Measurements from ENCODE around the gene RGL4. TPM values are rescaled to one million over a fixed set of nuclear protein-coding genes. Genes with fewer than 3 reads are reported as not detected.

The RGL4 gene
- total and polyA plus RNA-seq, 2 of the 8 experiments (the other 6 are each of a cell fraction or from before 2014, with no cell fraction given) = not detected

DNA sequence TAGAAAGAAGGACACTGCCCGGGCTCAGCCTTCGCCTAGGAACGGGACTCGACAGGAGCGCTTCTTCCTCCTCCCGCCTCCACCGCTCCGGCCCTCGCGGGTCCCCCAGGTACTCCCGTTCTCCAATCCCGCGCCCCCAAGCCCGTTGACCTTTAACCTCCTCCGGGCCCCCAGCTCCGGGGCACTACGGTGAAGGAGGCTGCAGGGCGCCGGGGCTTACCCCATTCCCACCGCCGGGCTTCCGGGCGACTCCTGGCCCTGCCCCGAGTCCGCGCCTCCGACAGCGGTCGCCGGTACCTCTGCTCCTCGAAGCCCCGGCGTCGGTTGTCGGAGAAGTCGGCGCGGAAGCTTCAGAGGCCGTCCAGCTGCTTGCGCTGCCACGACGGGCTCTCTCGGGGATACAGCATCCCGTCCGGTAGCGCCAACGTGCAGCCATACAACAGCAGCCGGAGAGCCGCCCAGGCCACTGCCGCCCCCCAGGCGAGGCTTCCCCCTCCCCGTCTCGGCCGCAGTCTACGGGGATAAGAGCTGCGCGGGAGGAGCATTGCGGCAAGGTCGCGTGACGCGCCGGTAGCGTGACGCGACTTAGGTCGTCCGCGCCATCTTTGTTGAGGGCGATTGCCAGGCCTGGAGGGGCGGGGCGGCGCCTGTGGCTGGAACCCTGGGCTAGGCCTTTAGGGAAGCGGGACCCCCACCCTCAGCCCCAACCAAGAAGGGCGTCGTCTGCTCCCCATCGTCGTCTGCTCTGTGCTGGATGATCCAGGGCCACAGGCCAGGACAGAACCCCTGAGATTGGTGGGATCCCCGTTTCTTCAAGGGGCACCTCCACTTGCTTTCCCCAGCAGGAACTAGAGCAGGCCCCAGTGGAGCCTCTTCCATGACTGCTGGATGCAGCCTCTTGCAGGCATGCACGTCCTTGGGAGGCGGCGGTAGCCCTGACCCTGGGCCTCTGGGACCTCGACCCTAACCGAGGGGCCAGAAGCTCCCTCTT, 26.3 kb downstream of the RGL4 start (continued):
- TF ChIP-seq, protein P1, sequence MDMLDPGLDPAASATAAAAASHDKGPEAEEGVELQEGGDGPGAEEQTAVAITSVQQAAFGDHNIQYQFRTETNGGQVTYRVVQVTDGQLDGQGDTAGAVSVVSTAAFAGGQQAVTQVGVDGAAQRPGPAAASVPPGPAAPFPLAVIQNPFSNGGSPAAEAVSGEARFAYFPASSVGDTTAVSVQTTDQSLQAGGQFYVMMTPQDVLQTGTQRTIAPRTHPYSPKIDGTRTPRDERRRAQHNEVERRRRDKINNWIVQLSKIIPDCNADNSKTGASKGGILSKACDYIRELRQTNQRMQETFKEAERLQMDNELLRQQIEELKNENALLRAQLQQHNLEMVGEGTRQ (IDR thresholded peaks at IDR 0.05; ENCODE audit: low read length) = peak; percentile 92
- TF ChIP-seq RNF2 (IDR thresholded peaks at IDR 0.05; ENCODE audit: borderline replicate concordance, low read depth, low read length, missing control alignments, poor library complexity, severe bottlenecking) (peak; percentile 21), RFX5 (IDR thresholded peaks at IDR 0.05; ENCODE audit: borderline replicate concordance, low read depth, low read length) (no peak), GTF2F1 (IDR thresholded peaks at IDR 0.05; ENCODE audit: borderline replicate concordance, low read depth, low read length) (no peak), ASH2L (IDR thresholded peaks at IDR 0.05; ENCODE audit: low read length) (peak; percentile 70), EGR1 (IDR thresholded peaks at IDR 0.05; ENCODE audit: borderline replicate concordance, low read depth, low read length) (peak; percentile 46; the same call in 1 of the 2 replicates)
- TF ChIP-seq, protein P2, sequence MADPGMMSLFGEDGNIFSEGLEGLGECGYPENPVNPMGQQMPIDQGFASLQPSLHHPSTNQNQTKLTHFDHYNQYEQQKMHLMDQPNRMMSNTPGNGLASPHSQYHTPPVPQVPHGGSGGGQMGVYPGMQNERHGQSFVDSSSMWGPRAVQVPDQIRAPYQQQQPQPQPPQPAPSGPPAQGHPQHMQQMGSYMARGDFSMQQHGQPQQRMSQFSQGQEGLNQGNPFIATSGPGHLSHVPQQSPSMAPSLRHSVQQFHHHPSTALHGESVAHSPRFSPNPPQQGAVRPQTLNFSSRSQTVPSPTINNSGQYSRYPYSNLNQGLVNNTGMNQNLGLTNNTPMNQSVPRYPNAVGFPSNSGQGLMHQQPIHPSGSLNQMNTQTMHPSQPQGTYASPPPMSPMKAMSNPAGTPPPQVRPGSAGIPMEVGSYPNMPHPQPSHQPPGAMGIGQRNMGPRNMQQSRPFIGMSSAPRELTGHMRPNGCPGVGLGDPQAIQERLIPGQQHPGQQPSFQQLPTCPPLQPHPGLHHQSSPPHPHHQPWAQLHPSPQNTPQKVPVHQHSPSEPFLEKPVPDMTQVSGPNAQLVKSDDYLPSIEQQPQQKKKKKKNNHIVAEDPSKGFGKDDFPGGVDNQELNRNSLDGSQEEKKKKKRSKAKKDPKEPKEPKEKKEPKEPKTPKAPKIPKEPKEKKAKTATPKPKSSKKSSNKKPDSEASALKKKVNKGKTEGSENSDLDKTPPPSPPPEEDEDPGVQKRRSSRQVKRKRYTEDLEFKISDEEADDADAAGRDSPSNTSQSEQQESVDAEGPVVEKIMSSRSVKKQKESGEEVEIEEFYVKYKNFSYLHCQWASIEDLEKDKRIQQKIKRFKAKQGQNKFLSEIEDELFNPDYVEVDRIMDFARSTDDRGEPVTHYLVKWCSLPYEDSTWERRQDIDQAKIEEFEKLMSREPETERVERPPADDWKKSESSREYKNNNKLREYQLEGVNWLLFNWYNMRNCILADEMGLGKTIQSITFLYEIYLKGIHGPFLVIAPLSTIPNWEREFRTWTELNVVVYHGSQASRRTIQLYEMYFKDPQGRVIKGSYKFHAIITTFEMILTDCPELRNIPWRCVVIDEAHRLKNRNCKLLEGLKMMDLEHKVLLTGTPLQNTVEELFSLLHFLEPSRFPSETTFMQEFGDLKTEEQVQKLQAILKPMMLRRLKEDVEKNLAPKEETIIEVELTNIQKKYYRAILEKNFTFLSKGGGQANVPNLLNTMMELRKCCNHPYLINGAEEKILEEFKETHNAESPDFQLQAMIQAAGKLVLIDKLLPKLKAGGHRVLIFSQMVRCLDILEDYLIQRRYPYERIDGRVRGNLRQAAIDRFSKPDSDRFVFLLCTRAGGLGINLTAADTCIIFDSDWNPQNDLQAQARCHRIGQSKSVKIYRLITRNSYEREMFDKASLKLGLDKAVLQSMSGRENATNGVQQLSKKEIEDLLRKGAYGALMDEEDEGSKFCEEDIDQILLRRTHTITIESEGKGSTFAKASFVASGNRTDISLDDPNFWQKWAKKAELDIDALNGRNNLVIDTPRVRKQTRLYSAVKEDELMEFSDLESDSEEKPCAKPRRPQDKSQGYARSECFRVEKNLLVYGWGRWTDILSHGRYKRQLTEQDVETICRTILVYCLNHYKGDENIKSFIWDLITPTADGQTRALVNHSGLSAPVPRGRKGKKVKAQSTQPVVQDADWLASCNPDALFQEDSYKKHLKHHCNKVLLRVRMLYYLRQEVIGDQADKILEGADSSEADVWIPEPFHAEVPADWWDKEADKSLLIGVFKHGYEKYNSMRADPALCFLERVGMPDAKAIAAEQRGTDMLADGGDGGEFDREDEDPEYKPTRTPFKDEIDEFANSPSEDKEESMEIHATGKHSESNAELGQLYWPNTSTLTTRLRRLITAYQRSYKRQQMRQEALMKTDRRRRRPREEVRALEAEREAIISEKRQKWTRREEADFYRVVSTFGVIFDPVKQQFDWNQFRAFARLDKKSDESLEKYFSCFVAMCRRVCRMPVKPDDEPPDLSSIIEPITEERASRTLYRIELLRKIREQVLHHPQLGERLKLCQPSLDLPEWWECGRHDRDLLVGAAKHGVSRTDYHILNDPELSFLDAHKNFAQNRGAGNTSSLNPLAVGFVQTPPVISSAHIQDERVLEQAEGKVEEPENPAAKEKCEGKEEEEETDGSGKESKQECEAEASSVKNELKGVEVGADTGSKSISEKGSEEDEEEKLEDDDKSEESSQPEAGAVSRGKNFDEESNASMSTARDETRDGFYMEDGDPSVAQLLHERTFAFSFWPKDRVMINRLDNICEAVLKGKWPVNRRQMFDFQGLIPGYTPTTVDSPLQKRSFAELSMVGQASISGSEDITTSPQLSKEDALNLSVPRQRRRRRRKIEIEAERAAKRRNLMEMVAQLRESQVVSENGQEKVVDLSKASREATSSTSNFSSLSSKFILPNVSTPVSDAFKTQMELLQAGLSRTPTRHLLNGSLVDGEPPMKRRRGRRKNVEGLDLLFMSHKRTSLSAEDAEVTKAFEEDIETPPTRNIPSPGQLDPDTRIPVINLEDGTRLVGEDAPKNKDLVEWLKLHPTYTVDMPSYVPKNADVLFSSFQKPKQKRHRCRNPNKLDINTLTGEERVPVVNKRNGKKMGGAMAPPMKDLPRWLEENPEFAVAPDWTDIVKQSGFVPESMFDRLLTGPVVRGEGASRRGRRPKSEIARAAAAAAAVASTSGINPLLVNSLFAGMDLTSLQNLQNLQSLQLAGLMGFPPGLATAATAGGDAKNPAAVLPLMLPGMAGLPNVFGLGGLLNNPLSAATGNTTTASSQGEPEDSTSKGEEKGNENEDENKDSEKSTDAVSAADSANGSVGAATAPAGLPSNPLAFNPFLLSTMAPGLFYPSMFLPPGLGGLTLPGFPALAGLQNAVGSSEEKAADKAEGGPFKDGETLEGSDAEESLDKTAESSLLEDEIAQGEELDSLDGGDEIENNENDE (IDR thresholded peaks at IDR 0.05; ENCODE audit: insufficient replicate concordance, low read length) = no peak

All from H1 (cell line).